ENCODE measurements around the gene SLC34A1. TPM values are rescaled to one million over a fixed set of nuclear protein-coding genes. Genes with fewer than 3 reads are reported as not detected.

Gene SLC34A1
- total RNA-seq, 2 experiments from 2014 or later = 0.35 to 0.63 TPM

GRCh38 chr5:177435847-177436536 lies 51.8 kb downstream of the SLC34A1 start:
- BruUV-seq (replicated peaks) = no TSS peak
- DNase-seq (ENCODE audit: low spot score) = no peak
- no peaks in the 10 kb centered on the region for H3K79me2 ChIP-seq (ENCODE audit: insufficient read depth, low read depth, low read length)
- ChIA-PET POLR2A (no interaction called here), CTCF (ENCODE audit: unreplicated experiment) (no interaction called here)
- H4K20me1 ChIP-seq (ENCODE audit: insufficient read depth, low read length) = peaks cover 9% of the 10 kb centered on the region
- no peaks in the 10 kb centered on the region for H3K9me2 ChIP-seq (ENCODE audit: insufficient read depth, low read length)
- H3K36me3 ChIP-seq (ENCODE audit: insufficient read depth, low read length) = peaks cover 85% of the 10 kb centered on the region
- H3K27ac ChIP-seq (ENCODE audit: low read depth, low read length, poor library complexity, severe bottlenecking) = no peak overlapping the region
- no peak overlapping the region for H3K4me3 ChIP-seq (ENCODE audit: low read depth, low read length, poor library complexity, severe bottlenecking)
- H2AFZ ChIP-seq (ENCODE audit: low read length) = no peak overlapping the region
- no peaks in the 10 kb centered on the region for H3K9me3 ChIP-seq (ENCODE audit: low read length)
- H3K4me2 ChIP-seq (ENCODE audit: low read length) = no peak overlapping the region
- intact Hi-C loops (cut with micrococcal nuclease; ENCODE audit: unreplicated experiment) = no loop called here
- TF ChIP-seq EZH2phosphoT487 (IDR thresholded peaks at IDR 0.05; ENCODE audit: borderline replicate concordance, low read depth, low read length) = no peak
- TF ChIP-seq, protein P1, sequence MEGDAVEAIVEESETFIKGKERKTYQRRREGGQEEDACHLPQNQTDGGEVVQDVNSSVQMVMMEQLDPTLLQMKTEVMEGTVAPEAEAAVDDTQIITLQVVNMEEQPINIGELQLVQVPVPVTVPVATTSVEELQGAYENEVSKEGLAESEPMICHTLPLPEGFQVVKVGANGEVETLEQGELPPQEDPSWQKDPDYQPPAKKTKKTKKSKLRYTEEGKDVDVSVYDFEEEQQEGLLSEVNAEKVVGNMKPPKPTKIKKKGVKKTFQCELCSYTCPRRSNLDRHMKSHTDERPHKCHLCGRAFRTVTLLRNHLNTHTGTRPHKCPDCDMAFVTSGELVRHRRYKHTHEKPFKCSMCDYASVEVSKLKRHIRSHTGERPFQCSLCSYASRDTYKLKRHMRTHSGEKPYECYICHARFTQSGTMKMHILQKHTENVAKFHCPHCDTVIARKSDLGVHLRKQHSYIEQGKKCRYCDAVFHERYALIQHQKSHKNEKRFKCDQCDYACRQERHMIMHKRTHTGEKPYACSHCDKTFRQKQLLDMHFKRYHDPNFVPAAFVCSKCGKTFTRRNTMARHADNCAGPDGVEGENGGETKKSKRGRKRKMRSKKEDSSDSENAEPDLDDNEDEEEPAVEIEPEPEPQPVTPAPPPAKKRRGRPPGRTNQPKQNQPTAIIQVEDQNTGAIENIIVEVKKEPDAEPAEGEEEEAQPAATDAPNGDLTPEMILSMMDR (conservative IDR thresholded peaks at IDR 0.05; ENCODE audit: low read length) = no peak
- peaks cover 16% of the 10 kb centered on the region for H3K4me1 ChIP-seq (ENCODE audit: insufficient read depth, low read length, poor library complexity, severe bottlenecking)

GRCh38 chr5:177437623-177438022 lies 53.4 kb downstream of the SLC34A1 start:
- Histone ChIP-seq H4K20me1 (ENCODE audit: insufficient read depth, low read length) (peaks cover 3% of the 10 kb centered on the region; the same call in 1 of the 2 replicates), H2AFZ (ENCODE audit: low read length) (no peak overlapping the region), H3K4me1 (ENCODE audit: insufficient read depth, low read length, poor library complexity, severe bottlenecking) (no peaks in the 10 kb centered on the region), H3K36me3 (ENCODE audit: insufficient read depth, low read length) (peaks cover 91% of the 10 kb centered on the region), H3K4me3 (ENCODE audit: low read depth, low read length, poor library complexity, severe bottlenecking) (no peak overlapping the region), H3K79me2 (ENCODE audit: insufficient read depth, low read depth, low read length) (no peaks in the 10 kb centered on the region), H3K9me2 (ENCODE audit: insufficient read depth, low read length) (no peaks in the 10 kb centered on the region), H3K4me2 (ENCODE audit: low read length) (no peak overlapping the region), H3K27ac (ENCODE audit: low read depth, low read length, poor library complexity, severe bottlenecking) (no peak overlapping the region), H3K9me3 (ENCODE audit: low read length) (no peaks in the 10 kb centered on the region)
- ChIA-PET CTCF (ENCODE audit: unreplicated experiment) (no interaction called here), POLR2A (no interaction called here)
- BruUV-seq (replicated peaks) = TSS peak; percentile 27
- DNase-seq (ENCODE audit: low spot score) = no peak
- intact Hi-C loops (cut with micrococcal nuclease; ENCODE audit: unreplicated experiment) = no loop called here
- TF ChIP-seq, protein P1 (conservative IDR thresholded peaks at IDR 0.05; ENCODE audit: low read length) = no peak

- no peaks in the 10 kb centered on the region for H3K79me2 ChIP-seq (ENCODE audit: insufficient read depth, low read depth, low read length)
- no peak overlapping the region for H3K4me3 ChIP-seq (ENCODE audit: low read depth, low read length, poor library complexity, severe bottlenecking)
- peaks cover 88% of the 10 kb centered on the region for H3K36me3 ChIP-seq (ENCODE audit: insufficient read depth, low read length)
- no peaks in the 10 kb centered on the region for H4K20me1 ChIP-seq (ENCODE audit: insufficient read depth, low read length)
- TF ChIP-seq EZH2phosphoT487 (IDR thresholded peaks at IDR 0.05; ENCODE audit: borderline replicate concordance, low read depth, low read length) = no peak
- TF ChIP-seq, protein P1 (conservative IDR thresholded peaks at IDR 0.05; ENCODE audit: low read length) = no peak
- no TSS peak for BruUV-seq (replicated peaks)
- no peaks in the 10 kb centered on the region for H3K9me2 ChIP-seq (ENCODE audit: insufficient read depth, low read length)
- POLR2A ChIA-PET = no interaction called here
- H3K27ac ChIP-seq (ENCODE audit: low read depth, low read length, poor library complexity, severe bottlenecking) = no peak overlapping the region
- H3K9me3 ChIP-seq (ENCODE audit: low read length) = no peaks in the 10 kb centered on the region
- no peaks in the 10 kb centered on the region for H3K4me1 ChIP-seq (ENCODE audit: insufficient read depth, low read length, poor library complexity, severe bottlenecking)
- CTCF ChIA-PET (ENCODE audit: unreplicated experiment) = interaction anchor here (1.0 kb wide), 1 partner anchor 35 kb away, joined by 3 read pairs; no protein-coding TSS in a partner anchor
- intact Hi-C loops (cut with micrococcal nuclease; ENCODE audit: unreplicated experiment) = no loop called here
- H2AFZ ChIP-seq (ENCODE audit: low read length) = no peak overlapping the region
- no peak overlapping the region for H3K4me2 ChIP-seq (ENCODE audit: low read length)
- DNase-seq (ENCODE audit: low spot score) = no peak
Measured at GRCh38 chr5:177438468-177438867, 54.2 kb downstream of the SLC34A1 start.

Data from OCI-LY7 (cell line).